CD4-positive, alpha-beta T cell (primary cell): ENCODE data around the gene GNA15. TPM values are rescaled to one million over a fixed set of nuclear protein-coding genes. Genes with fewer than 3 reads are reported as not detected.

Experiments
- ATAC-seq: fragments of 200-7000 bp; cut with Tn5 transposase; one replicate; pipeline ENCODE4 v1.10.0; 2022; ENCODE audit warnings: mild to moderate bottlenecking; ENCODE audit not compliant: poor library complexity
- CTCF ChIA-PET: fragments of 350-600 bp; sonication (Branson Sonifier 250); formaldehyde crosslinking; loops from one replicate; lab custom pipeline; 2021; ENCODE audit warnings: antibody characterized with exemption, inconsistent platforms; lab: Charles Lee
- POLR2A ChIA-PET: fragments of 350-600 bp; sonication (Branson Sonifier 250); formaldehyde crosslinking; loops from one replicate; lab custom pipeline; 2021; ENCODE audit warnings: antibody characterized with exemption, inconsistent platforms; lab: Charles Lee
- DNase-seq, 14 experiments: peaks; one replicate each; pipeline ENCODE4 v3.0.0-alpha.2; 2013 to 2020; ENCODE audit warnings: mixed read lengths in 2 of 14
- H3K27ac ChIP-seq, 2 donors: one replicate each; pipeline versions ENCODE4 v1.5.1 to v1.7.0; 2013; ENCODE audit warnings: low read length in 2 of 2, low read depth in 1 of 2, mild to moderate bottlenecking in 1 of 2
- H3K27me3 ChIP-seq, 2 experiments: 1 replicate in 1 of 2; 2 replicates in 1 of 2; pipeline versions ENCODE4 v1.6.1 to v1.7.0; 2013; ENCODE audit warnings: low read length in 2 of 2, control low read depth in 1 of 2, mild to moderate bottlenecking in 1 of 2, moderate library complexity in 1 of 2; ENCODE audit not compliant: insufficient read depth in 2 of 2, control insufficient read depth in 1 of 2
- H3K36me3 ChIP-seq: one replicate; pipeline ENCODE4 v1.6.1; 2013; ENCODE audit warnings: low read length, control low read depth; ENCODE audit not compliant: insufficient read depth
- H3K4me1 ChIP-seq: one replicate; pipeline ENCODE4 v1.6.1; 2013; ENCODE audit warnings: low read length, control low read depth; ENCODE audit not compliant: insufficient read depth
- H3K4me3 ChIP-seq: one replicate; pipeline ENCODE4 v1.5.1; 2013; ENCODE audit warnings: mild to moderate bottlenecking, low read length, moderate library complexity
- H3K9me3 ChIP-seq, 2 experiments: 1 replicate in 1 of 2; 2 replicates in 1 of 2; pipeline versions ENCODE4 v1.6.1 to v1.7.0; 2013; ENCODE audit warnings: low read length in 2 of 2, mild to moderate bottlenecking in 2 of 2, control low read depth in 1 of 2, moderate library complexity in 1 of 2; ENCODE audit not compliant: control insufficient read depth in 1 of 2, insufficient read depth in 1 of 2
- H3K27ac Mint-ChIP-seq: one replicate; pipeline ENCODE4 v1.8.0; 2020; ENCODE audit warnings: mixed read lengths
- H3K27me3 Mint-ChIP-seq: one replicate; pipeline ENCODE4 v1.8.0; 2021; ENCODE audit warnings: mixed read lengths
- H3K36me3 Mint-ChIP-seq: one replicate; pipeline ENCODE4 v1.8.0; 2021; ENCODE audit warnings: low read depth, mixed read lengths
- H3K4me1 Mint-ChIP-seq: one replicate; pipeline ENCODE4 v1.8.0; 2021; ENCODE audit warnings: low read depth, mixed read lengths
- H3K4me3 Mint-ChIP-seq: one replicate; pipeline ENCODE4 v1.8.0; 2020; ENCODE audit warnings: mild to moderate bottlenecking, mixed read lengths
- H3K9me3 Mint-ChIP-seq: one replicate; pipeline ENCODE4 v1.8.0; 2020; ENCODE audit warnings: mixed read lengths
- CTCF ChIP-seq: fragments of 200-600 bp; IDR thresholded peaks from one replicate; pipeline ENCODE4 v1.8.0; 2022; ENCODE audit warnings: antibody characterized with exemption, mild to moderate bottlenecking
- intact Hi-C, 2 experiments: fragments of 100-400 bp; cut with DNase I in 1 of 2; cut with micrococcal nuclease in 1 of 2; formaldehyde crosslinking; loops; one replicate each; pipeline versions ENCODE4 v1.15.1 to v1.9.0; 2023 to 2025; cut with DNase I, micrococcal nuclease
- total RNA-seq, 174 experiments: library from RNA in 2 of 174; stranded (reverse) in 2 of 174; gene quantifications; one replicate each; pipeline ENCODE4 v1.2.3 and lab custom pipeline; 2021 to 2026

GNA15 gene
- total RNA-seq, 2 experiments from 2014 or later: 12.1 to 14.9 TPM

GRCh38 chr19:3100747-3101730 lies 34.8 kb upstream of the GNA15 start:
- Mint-ChIP-seq H3K36me3 (no peaks in the 10 kb centered on the region), H3K4me3 (no peak overlapping the region), H3K27me3 (peaks cover 11% of the 10 kb centered on the region), H3K4me1 (peaks cover 28% of the 10 kb centered on the region), H3K27ac (no peak overlapping the region), H3K9me3 (no peaks in the 10 kb centered on the region)
- Histone ChIP-seq H3K27me3 (peaks cover 0 to 27% of the 10 kb centered on the region in 2 experiments), H3K9me3 (no peaks in the 10 kb centered on the region), H3K4me1 (peaks cover 44% of the 10 kb centered on the region), H3K27ac (no peak overlapping the region), H3K36me3 (no peaks in the 10 kb centered on the region), H3K4me3 (no peak overlapping the region)
- intact Hi-C loops: no loop called here
- no peak for ATAC-seq
- TF ChIP-seq CTCF: no peak
- CTCF ChIA-PET: interaction anchor here (0.8 to 1.0 kb wide), 2 partner anchors 8 to 25 kb away, joined by 3 read pairs; no protein-coding TSS in a partner anchor
- POLR2A ChIA-PET: no interaction called here
- DNase-seq: no peak

GRCh38 chr19:3102239-3103140 lies 33.3 kb upstream of the GNA15 start:
- ChIA-PET CTCF (interaction anchor here (0.8 kb wide), 1 partner anchor 27 kb away, joined by 3 read pairs; no protein-coding TSS in a partner anchor), POLR2A (no interaction called here)
- intact Hi-C loops: no loop called here
- no peak overlapping the region for H3K27ac ChIP-seq
- DNase-seq: no peak
- H3K4me1 ChIP-seq: peaks cover 36% of the 10 kb centered on the region
- peaks cover 24% of the 10 kb centered on the region for H3K4me1 Mint-ChIP-seq
- H3K27me3 Mint-ChIP-seq: peaks cover 9% of the 10 kb centered on the region
- H3K36me3 Mint-ChIP-seq: no peaks in the 10 kb centered on the region
- H3K4me3 ChIP-seq: no peak overlapping the region
- H3K27ac Mint-ChIP-seq: no peak overlapping the region
- no peaks in the 10 kb centered on the region for H3K36me3 ChIP-seq
- H3K27me3 ChIP-seq: peaks cover 0 to 18% of the 10 kb centered on the region in 2 experiments
- no peak overlapping the region for H3K4me3 Mint-ChIP-seq
- ATAC-seq: no peak
- H3K9me3 ChIP-seq: no peaks in the 10 kb centered on the region
- TF ChIP-seq CTCF: no peak
- no peaks in the 10 kb centered on the region for H3K9me3 Mint-ChIP-seq

- no peaks in the 10 kb centered on the region for H3K36me3 ChIP-seq
- ATAC-seq: no peak
- TF ChIP-seq CTCF: no peak
- peaks cover 23% of the 10 kb centered on the region for H3K4me1 ChIP-seq
- H3K27me3 Mint-ChIP-seq: peaks cover 3% of the 10 kb centered on the region
- no peak for DNase-seq
- ChIA-PET CTCF (interaction anchor here (0.6 to 3.1 kb wide), 14 partner anchors 17 to 456 kb away, joined by 3 to 27 read pairs (median 7); partner anchors contain the start of gene TLE5), POLR2A (interaction anchor here (1.2 to 2.2 kb wide), 5 partner anchors 29 to 154 kb away, joined by 4 to 9 read pairs (median 5); partner anchors contain the start of gene TLE5)
- H3K36me3 Mint-ChIP-seq: no peaks in the 10 kb centered on the region
- no peak overlapping the region for H3K4me3 ChIP-seq
- intact Hi-C loops: loop anchor here (1.0 kb wide), 2 partner anchors 28 to 142 kb away; no protein-coding TSS in a partner anchor
- H3K4me3 Mint-ChIP-seq: no peak overlapping the region
- H3K27me3 ChIP-seq: peaks cover 0 to 5% of the 10 kb centered on the region in 2 experiments
- no peaks in the 10 kb centered on the region for H3K9me3 ChIP-seq
- H3K27ac ChIP-seq: no peak overlapping the region
- H3K27ac Mint-ChIP-seq: no peak overlapping the region
- H3K4me1 Mint-ChIP-seq: peaks cover 11% of the 10 kb centered on the region
- H3K9me3 Mint-ChIP-seq: no peaks in the 10 kb centered on the region
These were observed 31.2 kb upstream of the GNA15 start for GRCh38 chr19:3104708-3104983.
